Measurements from ENCODE around the gene EPHA8. TPM values are rescaled to one million over a fixed set of nuclear protein-coding genes. Genes with fewer than 3 reads are reported as not detected.

Gene EPHA8
- total and polyA plus RNA-seq, 5 experiments from 2014 or later = not detected

- Mint-ChIP-seq H3K36me3 (no peaks in the 10 kb centered on the region), H3K4me1 (peaks cover 0 to 6% (median 2%) of the 10 kb centered on the region in 4 donors), H3K27ac (no peak overlapping the region), H3K9me3 (peaks cover 0 to 2% (median 0%) of the 10 kb centered on the region in 9 donors), H3K4me3 (no peak overlapping the region), H3K27me3 (peaks cover 25 to 86% (median 46%) of the 10 kb centered on the region in 5 donors)
- DNase-seq (peak in 1 of 10 donors; percentile 41), ATAC-seq (no peak)
- POLR2A ChIA-PET = no interaction called here
Measured at GRCh38 chr1:22556391-22557104, 6.7 kb upstream of the EPHA8 start.

DNA sequence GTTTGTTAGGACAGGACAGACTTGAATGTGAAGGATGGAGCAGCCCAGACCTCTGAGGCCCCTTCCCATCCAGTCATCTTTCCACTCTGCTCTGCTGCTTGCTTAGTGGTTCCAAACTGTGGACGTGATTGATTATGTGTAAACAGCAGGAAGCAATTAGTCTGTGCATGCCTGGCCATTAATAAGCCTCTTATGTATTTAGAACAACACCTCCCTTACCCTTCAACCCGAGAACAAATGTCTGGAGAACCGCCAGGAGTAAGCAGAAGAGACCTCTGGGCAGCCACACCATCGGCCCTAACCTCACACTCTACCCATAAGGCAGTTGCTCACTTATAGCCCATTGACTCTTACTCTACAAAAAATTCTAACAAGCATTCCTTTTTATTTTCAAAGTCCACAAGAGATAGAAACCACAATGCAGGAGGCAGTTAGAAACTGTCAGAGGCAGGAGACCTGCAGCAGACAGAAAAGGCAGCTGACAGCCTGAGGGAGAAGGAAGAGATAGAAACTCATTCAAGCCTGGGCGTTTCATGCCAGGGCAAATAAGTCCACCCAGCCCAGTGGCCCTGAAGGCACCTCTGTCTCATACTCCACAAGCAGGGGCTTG, 5.8 kb upstream of the EPHA8 start:
- Mint-ChIP-seq H3K9me3 (peaks cover 0 to 2% (median 0%) of the 10 kb centered on the region in 9 donors), H3K27me3 (peaks cover 29 to 90% (median 53%) of the 10 kb centered on the region in 5 donors), H3K4me3 (no peak overlapping the region), H3K36me3 (no peaks in the 10 kb centered on the region), H3K4me1 (peaks cover 0 to 6% (median 2%) of the 10 kb centered on the region in 4 donors), H3K27ac (no peak overlapping the region)
- POLR2A ChIA-PET = no interaction called here
- no peak for ATAC-seq
- DNase-seq = no peak

DNA sequence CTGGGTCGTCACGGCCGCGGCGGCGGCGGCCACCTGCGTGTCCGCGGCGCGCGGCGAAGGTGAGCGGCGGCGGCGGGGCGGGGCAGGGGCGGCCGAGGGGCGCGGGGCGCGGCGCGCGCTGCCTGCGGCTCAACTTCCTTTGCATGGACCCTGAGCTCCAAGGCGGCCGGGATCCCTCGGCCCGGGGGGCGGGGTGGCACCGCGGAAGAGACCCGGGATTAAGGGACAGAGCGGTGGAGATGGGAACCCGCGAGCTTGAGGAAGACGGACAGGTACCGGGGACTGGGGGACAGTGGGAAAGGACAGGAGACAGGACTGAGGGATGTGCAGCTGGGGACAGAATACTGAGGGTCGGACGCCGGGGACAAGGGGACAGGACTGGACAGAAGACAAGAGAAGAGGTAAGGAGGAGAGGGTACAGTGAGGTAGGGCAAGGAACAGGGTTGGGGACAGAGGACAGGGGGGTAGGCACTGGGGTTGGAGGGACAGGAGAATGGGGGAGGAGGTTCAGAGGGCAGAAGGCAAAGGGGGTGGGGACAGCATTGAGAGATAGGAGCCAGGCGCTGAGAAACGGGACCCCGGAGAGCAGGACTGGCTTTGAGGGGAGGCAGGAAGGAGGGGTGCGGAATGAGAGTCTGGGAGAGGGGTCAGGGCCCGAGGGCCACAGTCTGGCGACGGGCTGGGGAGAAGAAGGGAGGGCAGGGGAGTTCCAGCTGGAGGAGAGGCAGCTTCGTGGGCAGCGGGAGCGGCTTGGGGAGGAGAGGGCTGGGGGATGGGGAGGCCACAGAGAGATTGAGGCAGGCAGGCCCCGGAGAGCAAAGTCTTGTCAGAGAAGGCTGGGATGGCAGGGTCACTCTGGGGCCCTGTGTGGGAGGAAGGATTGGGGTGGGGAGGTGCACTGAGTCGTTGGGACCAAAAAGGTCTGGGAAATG, 648 bp downstream of the EPHA8 start:
- POLR2A ChIA-PET = no interaction called here
- DNase-seq (no peak), ATAC-seq (no peak)
- H3K9me3 Mint-ChIP-seq = no peaks in the 10 kb centered on the region
- no peak overlapping the region for H3K27ac Mint-ChIP-seq
- H3K36me3 Mint-ChIP-seq = peaks cover 0 to 3% (median 0%) of the 10 kb centered on the region in 3 donors
- H3K27me3 Mint-ChIP-seq = peaks cover 20 to 70% (median 43%) of the 10 kb centered on the region in 5 donors
- H3K4me3 Mint-ChIP-seq = peak overlapping the region in 7 of 10 donors; percentile 12 to 56 (median 43)
- H3K4me1 Mint-ChIP-seq = peaks cover 5 to 11% (median 7%) of the 10 kb centered on the region in 4 donors

GRCh38 chr1:22566161-22566560, 2.9 kb downstream of the EPHA8 start:
- DNase-seq = no peak
- no peak overlapping the region for H3K27ac Mint-ChIP-seq
- H3K36me3 Mint-ChIP-seq = peaks cover 0 to 3% (median 0%) of the 10 kb centered on the region in 3 donors
- H3K9me3 Mint-ChIP-seq = no peaks in the 10 kb centered on the region
- no peak for ATAC-seq
- peaks cover 5 to 11% (median 7%) of the 10 kb centered on the region in 4 donors for H3K4me1 Mint-ChIP-seq
- H3K27me3 Mint-ChIP-seq = peaks cover 17 to 50% (median 40%) of the 10 kb centered on the region in 5 donors
- H3K4me3 Mint-ChIP-seq = no peak overlapping the region
- POLR2A ChIA-PET = no interaction called here

GRCh38 chr1:22567197-22567596, 3.9 kb downstream of the EPHA8 start:
- peaks cover 0 to 3% (median 0%) of the 10 kb centered on the region in 3 donors for H3K36me3 Mint-ChIP-seq
- peaks cover 9 to 43% (median 33%) of the 10 kb centered on the region in 5 donors for H3K27me3 Mint-ChIP-seq
- H3K4me3 Mint-ChIP-seq = no peak overlapping the region
- H3K9me3 Mint-ChIP-seq = no peaks in the 10 kb centered on the region
- POLR2A ChIA-PET = no interaction called here
- H3K4me1 Mint-ChIP-seq = peaks cover 5 to 11% (median 7%) of the 10 kb centered on the region in 4 donors
- no peak for DNase-seq
- H3K27ac Mint-ChIP-seq = no peak overlapping the region
- no peak for ATAC-seq

- Mint-ChIP-seq H3K4me1 (peaks cover 5 to 8% (median 6%) of the 10 kb centered on the region in 4 donors), H3K27me3 (peaks cover 9 to 42% (median 29%) of the 10 kb centered on the region in 5 donors), H3K9me3 (no peaks in the 10 kb centered on the region), H3K36me3 (peaks cover 0 to 3% (median 0%) of the 10 kb centered on the region in 3 donors), H3K4me3 (no peak overlapping the region), H3K27ac (no peak overlapping the region)
- ATAC-seq (no peak), DNase-seq (no peak)
- POLR2A ChIA-PET = no interaction called here
Measured at GRCh38 chr1:22567994-22568393, 4.7 kb downstream of the EPHA8 start.

- DNase-seq (no peak), ATAC-seq (no peak)
- peaks cover 0 to 4% (median 2%) of the 10 kb centered on the region in 4 donors for H3K4me1 Mint-ChIP-seq
- peaks cover 7 to 35% (median 24%) of the 10 kb centered on the region in 5 donors for H3K27me3 Mint-ChIP-seq
- no peak overlapping the region for H3K4me3 Mint-ChIP-seq
- H3K36me3 Mint-ChIP-seq = no peaks in the 10 kb centered on the region
- no peak overlapping the region for H3K27ac Mint-ChIP-seq
- POLR2A ChIA-PET = no interaction called here
- no peaks in the 10 kb centered on the region for H3K9me3 Mint-ChIP-seq
Measured at GRCh38 chr1:22569269-22569668, 6.0 kb downstream of the EPHA8 start.

- Mint-ChIP-seq H3K9me3 (no peaks in the 10 kb centered on the region), H3K36me3 (no peaks in the 10 kb centered on the region), H3K4me3 (no peak overlapping the region), H3K27ac (no peak overlapping the region), H3K27me3 (peaks cover 2 to 31% (median 18%) of the 10 kb centered on the region in 5 donors), H3K4me1 (no peaks in the 10 kb centered on the region)
- no peak for DNase-seq
- no peak for ATAC-seq
- POLR2A ChIA-PET = no interaction called here
Measured at GRCh38 chr1:22570140-22570909, 7.0 kb downstream of the EPHA8 start.

DNA sequence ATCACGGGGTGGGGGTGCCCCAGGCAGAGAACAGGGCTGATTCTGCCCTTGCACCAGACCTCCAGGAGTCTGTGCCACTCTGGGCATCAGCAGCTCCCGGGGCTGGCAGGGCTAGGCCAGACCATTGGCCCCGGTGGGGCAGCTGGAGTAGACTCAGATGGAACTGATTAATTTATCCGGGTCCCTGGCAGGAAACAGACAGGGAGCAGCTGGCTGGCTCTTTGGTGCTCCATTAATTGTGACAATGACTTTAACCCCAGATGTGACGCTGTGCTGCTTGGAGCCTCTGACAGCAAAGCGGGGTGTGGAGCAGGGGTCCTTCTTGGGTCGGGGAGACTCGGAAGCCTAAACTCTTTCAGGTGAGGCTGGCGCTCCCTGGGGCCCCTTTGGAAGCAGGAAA, 9.5 kb downstream of the EPHA8 start:
- Mint-ChIP-seq H3K36me3 (no peaks in the 10 kb centered on the region), H3K4me3 (no peak overlapping the region), H3K27ac (no peak overlapping the region), H3K27me3 (peaks cover 2 to 27% (median 8%) of the 10 kb centered on the region in 5 donors), H3K9me3 (peaks cover 0 to 6% (median 0%) of the 10 kb centered on the region in 9 donors), H3K4me1 (no peaks in the 10 kb centered on the region)
- no peak for ATAC-seq
- DNase-seq = no peak
- POLR2A ChIA-PET = no interaction called here

GRCh38 chr1:22573237-22573636, 9.9 kb downstream of the EPHA8 start:
- POLR2A ChIA-PET = no interaction called here
- no peak overlapping the region for H3K27ac Mint-ChIP-seq
- H3K27me3 Mint-ChIP-seq = peaks cover 2 to 27% (median 8%) of the 10 kb centered on the region in 5 donors
- no peaks in the 10 kb centered on the region for H3K36me3 Mint-ChIP-seq
- no peak overlapping the region for H3K4me3 Mint-ChIP-seq
- H3K4me1 Mint-ChIP-seq = no peaks in the 10 kb centered on the region
- H3K9me3 Mint-ChIP-seq = peaks cover 0 to 10% (median 0%) of the 10 kb centered on the region in 9 donors
- ATAC-seq = no peak
- DNase-seq = no peak

- ATAC-seq (no peak), DNase-seq (no peak)
- no peaks in the 10 kb centered on the region for H3K36me3 Mint-ChIP-seq
- no peak overlapping the region for H3K27ac Mint-ChIP-seq
- POLR2A ChIA-PET = no interaction called here
- H3K4me3 Mint-ChIP-seq = no peak overlapping the region
- peaks cover 0 to 10% (median 0%) of the 10 kb centered on the region in 9 donors for H3K9me3 Mint-ChIP-seq
- H3K27me3 Mint-ChIP-seq = peaks cover 2 to 20% (median 8%) of the 10 kb centered on the region in 5 donors
- H3K4me1 Mint-ChIP-seq = peaks cover 0 to 2% (median 0%) of the 10 kb centered on the region in 4 donors
Measured at GRCh38 chr1:22575532-22576149, 12.4 kb downstream of the EPHA8 start.

GRCh38 chr1:22576150-22576544, 12.9 kb downstream of the EPHA8 start:
- H3K36me3 Mint-ChIP-seq = no peaks in the 10 kb centered on the region
- no peak overlapping the region for H3K27ac Mint-ChIP-seq
- no peak overlapping the region for H3K4me3 Mint-ChIP-seq
- DNase-seq (no peak), ATAC-seq (no peak)
- H3K4me1 Mint-ChIP-seq = peaks cover 0 to 2% (median 0%) of the 10 kb centered on the region in 4 donors
- peaks cover 2 to 20% (median 8%) of the 10 kb centered on the region in 5 donors for H3K27me3 Mint-ChIP-seq
- H3K9me3 Mint-ChIP-seq = peaks cover 0 to 10% (median 0%) of the 10 kb centered on the region in 9 donors
- POLR2A ChIA-PET = no interaction called here
